Stimulated activated CD8-positive, alpha-beta memory T cell treated with anti-CD3 and anti-CD28 coated beads, Interleukin-7, amount 100 ng/mL, for 1 hour (primary cell): Measurements from ENCODE around the gene GNG12.

Experiments used
- DNase-seq, 2 donors: peaks; one replicate each; pipeline ENCODE4 v3.0.0-alpha.2; 2020; ENCODE audit warnings: low read depth in 2 of 2

Gene GNG12

GRCh38 chr1:67753776-67754525, 79.3 kb downstream of the GNG12 start:
- DNase-seq = no peak

DNA sequence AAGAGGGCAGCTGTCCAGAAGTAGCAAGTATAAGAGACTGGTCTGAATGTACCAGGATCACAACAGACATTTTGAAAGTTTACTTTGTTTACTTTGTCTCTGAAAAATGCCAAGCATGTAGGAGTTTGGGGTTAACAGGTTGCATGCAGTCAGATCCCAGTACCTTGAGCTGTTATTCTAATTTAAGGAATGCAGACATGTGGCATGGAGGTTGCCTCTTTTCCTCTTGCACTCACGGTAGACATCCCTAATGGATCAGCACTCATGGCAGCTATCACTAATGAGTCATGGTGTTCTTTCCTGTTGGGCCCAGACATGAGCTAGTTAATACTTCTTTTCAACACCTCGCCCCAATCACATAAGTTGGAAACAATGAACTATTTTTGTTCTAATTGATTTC, 81.0 kb downstream of the GNG12 start:
- DNase-seq = no peak

- no peak for DNase-seq
Measured at GRCh38 chr1:67750691-67751054, 82.6 kb downstream of the GNG12 start.

DNA sequence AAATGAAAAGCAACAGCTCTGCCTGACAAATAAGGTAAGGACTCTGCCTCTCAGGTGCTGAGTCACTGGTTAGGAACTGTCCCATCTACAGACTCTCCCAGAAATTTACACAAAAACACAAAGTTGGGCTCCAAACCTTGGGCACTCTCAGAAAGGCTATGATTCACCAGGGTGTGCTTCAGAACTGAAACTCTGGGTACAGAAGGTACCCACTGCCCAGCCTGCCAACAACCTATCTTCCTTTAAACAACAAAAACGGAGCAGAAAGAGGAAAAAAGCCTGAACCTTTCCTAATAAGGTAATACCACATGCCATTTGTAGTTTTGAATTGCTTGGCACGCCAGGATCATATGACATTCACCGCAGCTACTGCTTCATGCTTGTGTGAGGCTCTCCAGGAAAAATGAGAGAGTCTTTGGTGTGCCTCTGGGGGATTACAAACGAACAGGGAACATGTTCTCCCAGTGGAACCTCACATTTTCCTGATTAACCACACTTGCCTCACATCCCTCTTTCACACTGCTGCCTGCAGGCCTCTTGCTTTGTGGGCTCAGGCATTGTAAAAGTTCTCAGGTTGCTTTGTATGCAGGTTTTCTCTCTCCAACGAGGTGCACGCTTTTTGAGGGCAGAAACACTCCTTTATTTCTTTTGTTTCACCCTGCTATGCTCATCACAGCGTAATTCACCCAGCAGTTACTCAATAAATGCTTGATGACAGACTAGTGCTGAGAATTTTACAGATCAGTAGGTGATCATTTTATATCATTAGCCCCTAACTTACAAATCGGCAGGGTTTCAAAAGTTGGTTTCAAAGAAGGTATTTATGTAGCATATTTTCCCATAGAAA, 83.2 kb downstream of the GNG12 start:
- DNase-seq = no peak

GRCh38 chr1:67749263-67749843, 83.9 kb downstream of the GNG12 start:
- no peak for DNase-seq

DNA sequence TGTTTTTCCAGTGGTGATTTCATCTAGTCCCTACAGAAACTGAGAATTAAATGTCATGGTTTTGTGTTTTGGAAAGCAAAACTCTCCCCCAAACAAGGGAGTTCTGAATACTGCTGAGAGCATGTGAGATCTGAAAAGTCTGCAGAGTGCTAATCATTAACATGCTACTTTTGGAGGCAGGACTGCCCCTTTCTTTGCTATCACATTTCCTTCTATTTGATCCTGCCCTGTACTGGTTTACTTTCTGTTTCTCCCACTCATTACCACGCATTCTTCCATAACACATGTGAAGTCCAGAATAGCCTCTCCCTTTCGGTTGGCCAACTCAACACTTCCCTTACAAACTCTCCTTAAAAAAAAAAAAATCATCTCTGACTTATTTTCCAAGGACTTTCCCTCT, 84.6 kb downstream of the GNG12 start:
- DNase-seq = no peak

DNA sequence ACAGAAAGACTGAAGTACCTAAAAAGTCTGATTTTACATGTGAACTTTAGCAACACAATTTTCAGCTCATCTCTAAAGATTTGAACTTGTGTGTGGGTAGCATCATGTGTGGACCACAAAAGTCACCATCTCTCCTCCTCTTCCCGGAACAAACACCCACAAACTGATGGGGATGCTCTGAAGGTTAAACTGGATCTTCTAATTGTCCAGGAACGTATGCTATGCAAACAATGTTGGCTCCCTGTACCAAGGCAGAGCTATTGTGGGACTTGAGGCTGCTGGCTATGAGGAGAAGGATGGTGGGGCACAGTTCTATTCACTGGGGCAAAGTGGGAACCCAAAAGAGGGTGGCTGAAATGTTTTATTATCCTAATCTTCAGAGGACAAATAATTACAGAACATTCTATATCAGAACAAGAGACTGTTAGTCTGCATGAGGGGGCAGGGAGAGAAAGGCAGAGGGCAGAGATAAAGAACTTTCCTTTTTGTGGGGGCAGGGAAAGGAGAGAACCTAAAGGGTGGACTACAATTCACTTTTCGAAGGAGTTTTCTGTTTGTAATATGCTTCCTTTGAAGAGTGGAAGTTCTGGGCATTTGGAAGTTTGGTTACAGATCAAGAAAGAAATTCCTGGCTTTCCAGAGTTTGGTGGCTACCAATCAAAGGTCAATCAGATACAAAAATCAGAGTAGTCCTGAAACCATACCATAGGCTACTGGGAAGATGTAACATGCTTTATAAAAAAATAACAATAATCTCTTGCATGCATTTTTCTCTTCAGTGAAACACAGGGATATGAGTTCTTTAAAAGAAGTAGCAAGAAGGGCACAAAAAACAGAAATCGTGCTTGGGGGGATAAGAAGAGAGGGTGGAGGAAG, 85.4 kb downstream of the GNG12 start:
- DNase-seq = no peak

DNA sequence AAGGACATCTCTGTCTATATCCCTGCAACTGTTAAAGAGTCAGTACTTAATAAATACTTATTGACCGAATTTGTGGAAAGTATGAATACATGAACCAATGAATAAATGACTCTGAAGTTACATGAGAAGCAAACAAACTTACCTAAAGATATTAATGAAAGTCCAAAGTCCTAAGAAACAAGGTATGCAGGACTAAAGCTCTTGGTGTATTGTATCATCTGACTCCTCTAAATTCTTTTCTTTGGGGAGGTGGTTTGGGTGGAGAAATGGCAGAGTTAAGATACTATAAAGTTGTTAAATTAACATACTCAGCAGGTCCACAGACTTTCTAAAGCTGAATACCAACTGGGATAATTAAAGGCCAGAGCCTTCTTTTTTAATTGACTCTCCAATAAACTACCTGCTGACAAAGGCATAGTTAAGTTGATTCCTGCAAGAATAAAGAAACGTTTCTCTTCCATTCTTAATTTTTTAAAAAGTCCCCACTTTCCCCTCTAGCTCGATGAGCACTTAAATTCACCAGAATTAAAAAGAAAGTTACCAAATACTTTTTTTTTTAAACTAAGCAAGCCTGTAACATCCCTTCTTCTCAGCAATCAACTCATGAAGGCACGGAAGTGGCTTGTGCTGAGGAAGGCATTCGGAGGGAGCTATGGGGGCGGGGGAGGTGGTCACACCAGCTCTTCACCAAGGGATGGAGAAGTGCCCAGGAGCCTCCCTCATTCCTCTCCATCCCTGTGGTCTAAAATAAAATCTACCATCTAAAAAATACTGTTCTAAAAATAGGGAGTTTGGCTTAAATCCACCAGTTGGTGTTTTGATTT, 87.2 kb downstream of the GNG12 start:
- no peak for DNase-seq

DNA sequence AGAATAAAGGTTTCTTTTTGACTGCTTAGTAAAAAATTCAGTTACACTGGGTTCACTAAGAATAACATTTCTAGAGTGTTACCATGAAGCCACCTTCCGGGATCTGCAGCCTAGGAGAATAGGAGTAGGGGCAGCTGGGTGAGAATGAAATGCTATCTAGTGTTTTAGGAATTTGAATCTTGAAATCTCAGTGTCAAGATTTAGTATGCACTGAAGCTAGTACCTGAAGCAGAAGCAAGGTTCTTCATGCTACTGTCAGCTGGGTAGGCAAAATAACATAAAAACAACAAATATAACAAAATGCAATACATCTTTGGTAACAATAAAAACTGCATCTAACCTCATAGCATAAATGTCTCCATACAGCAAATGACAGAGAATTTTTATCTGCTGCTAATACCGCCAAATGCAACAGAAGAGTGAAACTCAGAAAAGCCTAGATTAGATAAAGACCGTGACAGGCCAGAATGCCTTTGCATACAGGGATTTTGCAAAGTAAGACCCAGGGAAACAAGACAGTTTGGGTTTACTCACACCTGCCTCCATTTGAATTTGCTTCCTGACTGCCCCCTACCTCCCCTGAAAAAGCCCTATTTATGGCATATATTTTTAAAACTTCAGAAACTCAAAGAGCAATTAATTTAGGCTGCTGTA, 90.1 kb downstream of the GNG12 start:
- DNase-seq = no peak

DNA sequence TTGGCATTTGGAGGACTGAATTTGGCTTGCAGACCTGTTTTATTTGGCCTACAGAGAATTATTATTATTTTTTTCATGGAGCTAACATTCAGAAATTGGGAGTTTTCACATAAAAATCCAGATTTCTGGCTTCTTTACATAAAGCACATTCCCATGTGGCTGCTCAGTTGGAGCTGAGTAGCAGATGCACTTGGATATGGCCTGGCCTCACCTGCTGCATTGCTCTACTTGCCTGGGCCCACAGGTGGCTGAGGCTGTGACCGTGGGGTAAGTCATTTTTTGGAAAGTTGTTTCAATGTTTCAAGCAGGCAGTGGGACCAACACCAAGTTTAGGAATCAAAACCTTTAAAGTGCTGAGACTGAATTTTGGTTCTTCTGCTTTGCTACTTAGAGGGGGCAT, 91.5 kb downstream of the GNG12 start:
- DNase-seq = no peak

DNA sequence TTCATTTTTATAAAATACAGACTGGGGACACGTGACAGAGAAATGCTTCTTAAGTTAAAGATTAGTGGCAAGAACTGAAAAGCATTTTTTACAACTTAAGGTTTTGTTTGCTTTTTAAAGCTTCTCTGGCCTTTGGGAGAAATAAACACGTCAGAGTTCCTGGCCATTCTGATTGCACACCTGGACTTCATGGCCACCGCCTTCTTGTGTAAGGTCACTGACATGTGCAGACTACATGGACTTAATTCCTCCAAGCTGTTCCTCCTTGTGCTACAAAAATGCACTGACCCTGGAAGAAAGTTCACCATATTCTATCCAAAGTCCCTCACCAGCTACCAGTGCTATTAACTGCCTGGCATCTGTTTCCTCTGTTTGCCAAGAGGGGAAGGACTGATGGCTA, 92.1 kb downstream of the GNG12 start:
- DNase-seq = no peak

- DNase-seq = no peak
Measured at GRCh38 chr1:67740543-67740942, 92.7 kb downstream of the GNG12 start.

GRCh38 chr1:67739361-67739760, 93.9 kb downstream of the GNG12 start:
- no peak for DNase-seq

DNA sequence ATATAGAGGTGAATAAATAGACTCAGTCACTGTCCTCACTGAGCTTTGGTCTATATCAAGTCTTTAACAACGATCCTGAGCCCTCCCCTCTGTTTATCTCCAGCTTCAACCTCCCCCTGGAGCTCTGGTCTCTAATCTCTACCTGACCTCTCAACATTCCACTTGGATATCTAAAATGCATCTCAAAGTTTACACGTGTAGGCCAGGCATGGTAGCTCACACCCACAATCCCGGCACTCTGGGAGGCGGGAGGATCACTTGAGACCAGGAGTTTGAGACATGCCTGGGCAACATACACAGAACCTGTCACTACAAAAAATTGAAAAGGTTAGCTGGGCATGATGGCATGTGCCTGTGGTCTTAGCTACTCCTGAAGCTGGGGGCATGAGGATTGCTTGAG, 94.9 kb downstream of the GNG12 start:
- DNase-seq = no peak

- no peak for DNase-seq
Measured at GRCh38 chr1:67737875-67738274, 95.4 kb downstream of the GNG12 start.

GRCh38 chr1:67736750-67737149, 96.5 kb downstream of the GNG12 start:
- no peak for DNase-seq

DNA sequence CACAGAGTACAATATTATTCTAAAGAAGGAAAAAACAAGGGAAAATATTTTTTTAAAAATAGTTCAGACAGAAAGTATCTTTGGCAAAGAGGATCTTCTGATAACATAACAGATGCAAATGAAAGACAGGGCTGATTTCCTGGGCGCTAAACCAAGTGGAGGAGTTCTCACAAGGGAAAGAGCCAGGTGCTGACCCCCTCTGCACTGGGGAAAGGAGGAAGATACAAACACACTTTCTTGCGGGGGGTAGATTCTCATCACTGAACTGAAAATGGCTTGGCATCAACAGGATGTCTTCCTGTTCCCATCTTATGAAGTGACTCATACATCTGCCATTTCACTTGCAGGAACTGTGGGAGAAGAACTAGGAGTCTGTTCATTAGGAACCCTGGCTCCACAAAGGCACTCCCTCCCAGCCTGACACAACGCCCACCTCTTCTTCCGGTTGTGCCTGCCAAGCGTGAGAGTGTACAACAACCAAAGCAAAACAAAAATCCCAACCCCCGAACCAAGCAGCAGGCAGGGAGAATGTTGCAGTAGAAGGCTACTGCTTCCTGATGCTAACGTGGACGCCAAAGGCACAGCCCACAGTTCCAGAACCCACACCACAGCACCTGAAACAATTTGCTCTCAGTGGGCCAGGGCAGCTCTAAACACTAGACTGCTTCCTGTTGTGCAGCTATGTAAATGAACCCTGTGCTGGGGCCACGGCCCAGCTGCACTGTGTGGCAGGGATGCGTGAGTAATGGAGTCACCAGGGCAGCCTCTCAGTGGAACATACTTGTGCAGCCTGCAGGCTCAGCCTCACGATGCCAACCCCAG, 97.2 kb downstream of the GNG12 start:
- no peak for DNase-seq

DNA sequence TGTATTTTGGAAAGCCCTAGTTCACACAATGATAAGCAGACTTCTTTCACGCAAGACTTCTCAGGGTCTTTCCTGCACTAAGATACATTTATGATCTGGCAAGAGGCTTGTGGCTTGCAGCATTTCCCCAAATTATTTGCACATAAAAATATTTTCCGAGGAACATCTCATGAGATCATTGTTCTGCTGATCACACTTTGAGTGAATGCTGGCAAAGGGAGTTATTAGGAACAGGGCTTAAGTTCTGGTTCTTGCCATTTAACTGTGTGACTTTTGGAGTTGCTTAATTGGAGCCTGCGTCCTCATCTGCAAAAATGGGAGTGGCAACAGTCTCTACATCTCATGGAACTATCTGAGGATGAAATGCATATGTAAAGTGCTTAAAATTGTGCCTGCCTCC, 98.1 kb downstream of the GNG12 start:
- no peak for DNase-seq

- DNase-seq = no peak
Measured at GRCh38 chr1:67734323-67734690, 99.0 kb downstream of the GNG12 start.
